HG03432 (cell line): ENCODE data around the gene ZNF827.

ENCODE experiments used
- ATAC-seq: cut with Tn5 transposase; IDR thresholded peaks from one replicate; pipeline ENCODE4 v1.9.1; 2021; ENCODE audit warnings: mild to moderate bottlenecking, moderate library complexity; ENCODE audit not compliant: unreplicated experiment

The ZNF827 gene

GRCh38 chr4:145868637-145869409 lies 69.8 kb downstream of the ZNF827 start:
- peak; percentile 73 for ATAC-seq

- no peak for ATAC-seq
Observed at GRCh38 chr4:145867406-145867805, 71.2 kb downstream of the ZNF827 start.

- no peak for ATAC-seq
Observed at GRCh38 chr4:145866991-145867390, 71.6 kb downstream of the ZNF827 start.

GRCh38 chr4:145865274-145865941 lies 73.2 kb downstream of the ZNF827 start:
- ATAC-seq, result no peak

- no peak for ATAC-seq
Observed at GRCh38 chr4:145863191-145863590, 75.4 kb downstream of the ZNF827 start.

- no peak for ATAC-seq
Observed at GRCh38 chr4:145861336-145862318, 77.0 kb downstream of the ZNF827 start.

GRCh38 chr4:145860897-145861296 lies 77.7 kb downstream of the ZNF827 start:
- ATAC-seq, result no peak

GRCh38 chr4:145860446-145860845 lies 78.2 kb downstream of the ZNF827 start:
- no peak for ATAC-seq

- ATAC-seq, result no peak
Observed at GRCh38 chr4:145859926-145860325, 78.7 kb downstream of the ZNF827 start.

- ATAC-seq, result no peak
Observed at GRCh38 chr4:145859426-145859825, 79.2 kb downstream of the ZNF827 start.

GRCh38 chr4:145852256-145852839 lies 86.3 kb downstream of the ZNF827 start:
- no peak for ATAC-seq

- no peak for ATAC-seq
Observed at GRCh38 chr4:145851511-145852201, 87.0 kb downstream of the ZNF827 start.

GRCh38 chr4:145847764-145848163 lies 90.9 kb downstream of the ZNF827 start:
- ATAC-seq, result no peak

GRCh38 chr4:145845118-145845517 lies 93.5 kb downstream of the ZNF827 start:
- ATAC-seq, result no peak

- no peak for ATAC-seq
Observed at GRCh38 chr4:145843639-145844038, 95.0 kb downstream of the ZNF827 start.

GRCh38 chr4:145843148-145843547 lies 95.5 kb downstream of the ZNF827 start:
- no peak for ATAC-seq

- no peak for ATAC-seq
Observed at GRCh38 chr4:145842224-145842887, 96.3 kb downstream of the ZNF827 start.

- no peak for ATAC-seq
Observed at GRCh38 chr4:145840801-145841200, 97.8 kb downstream of the ZNF827 start.

GRCh38 chr4:145840162-145840768 lies 98.4 kb downstream of the ZNF827 start:
- ATAC-seq, result peak; percentile 93
